ENCODE measurements around the gene GPS2.

- TF ChIP-seq CTCF (IDR thresholded peaks at IDR 0.05) (no peak), POLR2A (IDR thresholded peaks at IDR 0.05) (no peak)
Observed at GRCh38 chr17:7334938-7335538, 19.9 kb upstream of the GPS2 start.
